Right lobe of liver (tissue), 6 donors: ENCODE results near the gene STK24. TPM values are rescaled to one million over a fixed set of nuclear protein-coding genes. Genes with fewer than 3 reads are reported as not detected.

ENCODE experiments used
- ATAC-seq, 4 donors: fragments of 200-7000 bp; cut with Tn5 transposase; one replicate each; pipeline ENCODE4 v1.9.1; 2020; ENCODE audit warnings: mild to moderate bottlenecking in 4 of 4, moderate library complexity in 4 of 4
- DNase-seq, 3 donors: peaks; one replicate each; pipeline ENCODE4 v3.0.0-alpha.2; 2020
- H3K27ac ChIP-seq, 3 donors: fragments of 200-600 bp; one replicate each; pipeline ENCODE4 v1.8.0; 2022
- H3K27me3 ChIP-seq, 2 donors: fragments of 200-600 bp; one replicate each; pipeline ENCODE4 v1.8.0; 2022
- H3K36me3 ChIP-seq, 4 donors: fragments of 200-600 bp; sonication (generic) in 1 of 4; one replicate each; pipeline versions ENCODE4 v1.5.1 to v1.8.0; 2017 to 2022; ENCODE audit warnings: control low read depth in 1 of 4
- H3K4me1 ChIP-seq, 4 donors: fragments of 200-600 bp; sonication (generic) in 1 of 4; one replicate each; pipeline versions ENCODE4 v1.5.1 to v1.8.0; 2017 to 2022; ENCODE audit warnings: control low read depth in 1 of 4
- H3K4me3 ChIP-seq, 3 donors: fragments of 200-600 bp; one replicate each; pipeline ENCODE4 v1.8.0; 2022
- H3K9me3 ChIP-seq, 4 donors: fragments of 200-600 bp; sonication (generic) in 1 of 4; one replicate each; pipeline versions ENCODE4 v1.5.1 to v1.8.0; 2017 to 2022; ENCODE audit warnings: control low read depth in 1 of 4
- CTCF ChIP-seq, 4 donors: fragments of 200-600 bp in 3 of 4; fragments of 450-650 bp in 1 of 4; IDR thresholded peaks; one replicate each; pipeline versions ENCODE4 v1.5.1 to v1.8.0; 2016 to 2022; ENCODE audit warnings: antibody characterized with exemption in 4 of 4, mild to moderate bottlenecking in 2 of 4
- POLR2A ChIP-seq: fragments of 450-650 bp; IDR thresholded peaks from one replicate; pipeline ENCODE4 v1.6.1; 2017; ENCODE audit warnings: antibody characterized with exemption, mild to moderate bottlenecking
- WGBS: methylation state at CpG from one replicate; pipeline ENCODE4 v1.1.6; 2018; ENCODE audit warnings: low coverage, low lambda C conversion rate; ENCODE audit not compliant: insufficient coverage; ENCODE audit errors: missing lambda C conversion rate; 5-methylcytosine and 5-hydroxymethylcytosine counted together
- intact Hi-C, 2 donors: fragments of 100-400 bp; cut with DNase I; formaldehyde crosslinking; loops; one replicate each; pipeline versions ENCODE4 v1.11.2 to v1.14.1; 2022
- total RNA-seq, 6 experiments: library from RNA; depleted of rRNA in 2 of 6; stranded (reverse); fragments of >200 nt in 2 of 6; fragmentation: NEBNext Ultra II Directional in 3 of 6; extraction: Animal tissue kit (Norgen Biotek cat#: 25700) in 3 of 6; gene quantifications; one replicate each; pipeline versions ENCODE4 v1.1.0 to v1.2.4, GENCODE V29; 2016 to 2023
- donor health status: DM: no; HTN: yes; CAD: no.
- donor health status: DM: no; HTN: no; CAD: no.
- donor health status: DM: no; HTN: no; CAD: no.
- donor health status: DM: no; HTN: yes; CAD: no.
- donor health status: DM: no; HTN: yes; CAD: no.

STK24 gene
- total RNA-seq, 6 experiments from 2014 or later = 14.8 to 40.8 (median 28.6) TPM

- Histone ChIP-seq H3K27me3 (no peaks in the 10 kb centered on the region), H3K4me3 (no peak overlapping the region), H3K36me3 (no peaks in the 10 kb centered on the region), H3K27ac (peak overlapping the region in 1 of 3 donors; percentile 38), H3K9me3 (no peaks in the 10 kb centered on the region), H3K4me1 (peaks cover 0 to 20% (median 6%) of the 10 kb centered on the region in 4 donors)
- intact Hi-C loops = no loop called here
- ATAC-seq (no peak), DNase-seq (no peak)
- TF ChIP-seq CTCF (IDR thresholded peaks at IDR 0.05) = no peak
- no peak for TF ChIP-seq POLR2A
- 82% methylated on average over 7 of the region's 7 CpGs for WGBS
Measured at GRCh38 chr13:98534821-98535220, 42.1 kb downstream of the STK24 start.

DNA sequence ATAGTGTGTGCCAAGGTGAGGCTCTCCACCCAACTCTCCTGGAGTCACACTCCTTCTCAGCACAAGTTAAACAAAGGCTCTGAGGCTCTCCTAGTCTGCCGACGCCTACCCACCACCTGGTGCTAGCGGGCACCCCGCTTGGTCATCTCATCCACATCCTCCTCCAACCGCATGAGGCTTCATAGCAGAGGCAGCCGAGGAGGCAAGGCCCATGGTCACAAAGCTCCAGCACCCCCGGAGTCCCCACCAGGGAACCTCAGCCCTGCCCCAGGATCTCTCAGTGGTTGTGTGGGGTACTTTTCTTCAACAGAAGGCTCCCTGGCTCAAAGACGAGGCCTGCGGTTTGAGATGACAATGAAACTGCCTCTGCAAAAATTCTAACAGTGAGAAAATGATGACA is 43.0 kb downstream of the STK24 start:
- TF ChIP-seq CTCF (IDR thresholded peaks at IDR 0.05) = no peak
- no peak for TF ChIP-seq POLR2A
- Histone ChIP-seq H3K36me3 (no peaks in the 10 kb centered on the region), H3K27me3 (no peaks in the 10 kb centered on the region), H3K4me3 (no peak overlapping the region), H3K27ac (no peak overlapping the region), H3K9me3 (no peaks in the 10 kb centered on the region), H3K4me1 (peaks cover 0 to 20% (median 6%) of the 10 kb centered on the region in 4 donors)
- intact Hi-C loops = no loop called here
- ATAC-seq (no peak), DNase-seq (no peak)
- WGBS = 94% methylated on average over 2 of the region's 9 CpGs

DNA sequence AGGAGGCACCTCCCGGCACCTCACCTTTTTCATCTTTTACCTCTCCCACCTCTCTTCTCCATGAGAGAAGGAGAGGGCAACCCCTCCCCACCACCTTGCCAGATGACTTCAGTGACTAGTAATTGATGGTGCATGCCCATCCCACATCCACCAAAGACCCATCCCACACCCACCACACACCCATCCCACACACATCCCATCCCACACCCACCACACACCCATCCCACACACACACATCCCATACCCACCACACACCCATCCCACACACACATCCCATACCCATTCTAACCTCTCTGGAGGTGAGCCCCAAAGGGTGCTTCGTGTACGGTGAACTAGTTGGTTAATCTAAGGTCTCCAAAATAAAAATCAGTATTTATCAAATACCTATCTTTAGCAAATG is 44.7 kb downstream of the STK24 start:
- H3K9me3 ChIP-seq = no peaks in the 10 kb centered on the region
- no peak overlapping the region for H3K27ac ChIP-seq
- H3K27me3 ChIP-seq = no peaks in the 10 kb centered on the region
- no peaks in the 10 kb centered on the region for H3K36me3 ChIP-seq
- DNase-seq (no peak), ATAC-seq (no peak)
- intact Hi-C loops = no loop called here
- TF ChIP-seq CTCF (IDR thresholded peaks at IDR 0.05) (no peak), POLR2A (no peak)
- H3K4me3 ChIP-seq = no peak overlapping the region
- H3K4me1 ChIP-seq = peaks cover 0 to 20% (median 6%) of the 10 kb centered on the region in 4 donors
- WGBS = 100% methylated on average over 2 of the region's 3 CpGs

DNA sequence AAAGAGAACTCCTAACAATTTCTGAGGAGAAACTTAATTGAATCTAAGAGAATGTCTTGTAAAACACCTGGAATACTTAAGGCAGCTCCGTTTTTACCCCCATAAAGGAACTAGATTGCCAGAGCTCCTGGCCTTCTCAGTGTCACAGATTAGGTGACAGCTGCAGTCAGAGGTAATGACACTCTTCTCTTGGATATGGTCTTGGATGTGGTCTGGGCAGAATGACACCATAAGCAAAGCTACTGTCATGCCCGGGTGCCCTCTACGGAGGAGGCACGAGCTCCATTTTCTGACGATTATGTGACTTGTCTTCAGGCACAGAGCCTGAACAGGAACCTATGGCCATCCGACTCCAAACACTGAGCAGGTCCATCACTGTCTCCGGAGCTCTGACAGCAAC is 46.7 kb downstream of the STK24 start:
- TF ChIP-seq CTCF (IDR thresholded peaks at IDR 0.05) (no peak), POLR2A (no peak)
- Histone ChIP-seq H3K27ac (no peak overlapping the region), H3K4me1 (peaks cover 0 to 8% (median 4%) of the 10 kb centered on the region in 4 donors), H3K4me3 (no peak overlapping the region), H3K9me3 (no peaks in the 10 kb centered on the region), H3K36me3 (no peaks in the 10 kb centered on the region), H3K27me3 (no peaks in the 10 kb centered on the region)
- WGBS = 60% methylated on average over 1 of the region's 7 CpGs
- intact Hi-C loops = no loop called here
- ATAC-seq (no peak), DNase-seq (no peak)

DNA sequence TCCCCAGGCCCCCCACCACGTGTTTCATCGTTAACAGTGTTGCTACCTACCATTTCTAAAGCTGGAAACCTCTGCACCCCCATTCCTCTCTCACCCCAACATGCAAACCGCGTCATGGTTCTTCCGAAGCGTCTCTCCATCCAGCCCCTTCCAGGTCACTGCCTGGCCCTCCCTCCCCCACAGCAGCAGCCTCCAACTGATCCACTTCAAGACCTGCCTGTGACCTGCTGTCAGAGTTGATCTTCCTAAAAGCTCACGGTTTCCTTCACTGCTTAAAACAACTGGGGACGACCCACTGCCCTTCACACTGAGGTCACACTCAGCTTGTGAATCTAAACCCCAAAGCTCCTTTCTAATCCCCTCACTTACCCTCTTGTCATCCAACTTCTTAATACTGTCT is 47.7 kb downstream of the STK24 start:
- intact Hi-C loops = no loop called here
- WGBS = 98% methylated on average over 6 of the region's 8 CpGs
- ATAC-seq = no peak

More for the DNA sequence above, 47.7 kb downstream of the STK24 start:
- Histone ChIP-seq H3K9me3 (no peaks in the 10 kb centered on the region), H3K4me1 (peaks cover 0 to 17% (median 7%) of the 10 kb centered on the region in 4 donors), H3K27ac (no peak overlapping the region), H3K27me3 (no peaks in the 10 kb centered on the region), H3K4me3 (no peak overlapping the region), H3K36me3 (no peaks in the 10 kb centered on the region)
- TF ChIP-seq CTCF (IDR thresholded peaks at IDR 0.05) = no peak
- TF ChIP-seq POLR2A = no peak
- DNase-seq = no peak
